Measurements from ENCODE around the gene SPRING1. TPM values are rescaled to one million over a fixed set of nuclear protein-coding genes. Genes with fewer than 3 reads are reported as not detected.

Gene SPRING1
- total and polyA plus RNA-seq, 2 of the 4 experiments (the other 2 are of a cell fraction), result 12.4 to 14.0 TPM

DNA sequence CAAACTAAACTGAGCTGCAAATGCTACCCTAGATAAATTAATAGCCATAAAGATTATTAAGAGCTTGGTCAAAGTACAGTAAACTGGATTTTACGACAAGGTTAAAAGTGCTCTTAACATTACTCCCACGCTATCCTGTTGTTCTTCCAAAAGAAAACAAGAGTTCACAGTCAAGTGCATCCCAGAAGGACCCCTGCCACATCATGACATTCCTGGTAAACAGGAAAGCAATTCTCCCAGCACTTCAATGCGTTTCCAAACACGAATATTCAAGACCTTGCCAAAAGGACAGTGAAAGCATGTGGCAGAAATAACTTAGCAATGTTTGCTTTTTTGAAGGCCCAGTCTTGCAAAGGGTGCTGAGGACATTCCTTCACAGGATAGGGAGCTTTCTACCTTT, 11.2 kb downstream of the SPRING1 start:
- ChIA-PET CTCF (interaction anchor here (1.3 to 1.4 kb wide), 3 partner anchors 9 to 19 kb away, joined by 3 to 4 read pairs (median 3); no protein-coding TSS in a partner anchor), POLR2A (ENCODE audit: unreplicated experiment) (no interaction called here)

More for the DNA sequence above, 11.2 kb downstream of the SPRING1 start:
- no peaks in the 10 kb centered on the region for H3K9me3 ChIP-seq (ENCODE audit: control insufficient read depth, insufficient read depth, low read length)
- peaks cover 2% of the 10 kb centered on the region; the same call in 1 of the 2 replicates for H3K36me3 ChIP-seq (ENCODE audit: control insufficient read depth, insufficient read depth, low read length)
- H4K8ac ChIP-seq (ENCODE audit: low read depth in 2 of 2, low read length in 2 of 2), result no peak overlapping the region
- no peak overlapping the region for H2BK20ac ChIP-seq (ENCODE audit: low read depth, low read length)
- H3K27ac ChIP-seq (ENCODE audit: insufficient read depth, low read length), result no peak overlapping the region
- peaks cover 17% of the 10 kb centered on the region; the same call in 1 of the 2 replicates for H4K20me1 ChIP-seq (ENCODE audit: insufficient read depth, low read length)
- no peak overlapping the region for H3K4me3 ChIP-seq (ENCODE audit: insufficient read depth, low read depth, low read length)
- TF ChIP-seq RCOR1 (IDR thresholded peaks at IDR 0.05; ENCODE audit: insufficient replicate concordance, low read length), result no peak
- no peak for TF ChIP-seq FOS (IDR thresholded peaks at IDR 0.05; ENCODE audit: low read depth, low read length)
- TF ChIP-seq RFX5 (IDR thresholded peaks at IDR 0.05; ENCODE audit: low read depth, low read length), result no peak
- no peak for TF ChIP-seq RAD21 (IDR thresholded peaks at IDR 0.05; ENCODE audit: low read length)
- no peak for TF ChIP-seq NFE2L2 (IDR thresholded peaks at IDR 0.05; ENCODE audit: low read depth, low read length)
- H2AK9ac ChIP-seq (replicated peaks; ENCODE audit: low read depth, low read length, poor library complexity), result no peak overlapping the region
- dilution Hi-C loops (cut with HindIII; ENCODE audit: low sequenced_read_pairs, unreplicated experiment) (no loop called here), intact Hi-C loops (cut with micrococcal nuclease) (no loop called here), in situ Hi-C loops (cut with MboI; ENCODE audit: low sequenced_read_pairs) (no loop called here)
- no peak overlapping the region for H3K23ac ChIP-seq (ENCODE audit: low read depth, low read length)
- no peak overlapping the region for H3K56ac ChIP-seq (ENCODE audit: extremely low read depth, insufficient read depth, low read length)
- no peaks in the 10 kb centered on the region for H3K27me3 ChIP-seq (ENCODE audit: control insufficient read depth, insufficient read depth, low read length)
- H2BK5ac ChIP-seq (ENCODE audit: low read depth, low read length, poor library complexity, severe bottlenecking), result no peak overlapping the region
- no peak overlapping the region for H2BK120ac ChIP-seq (ENCODE audit: low read depth, low read length)
- ATAC-seq (ENCODE audit: low read depth) (no peak), DNase-seq (no peak)
- H4K91ac ChIP-seq (ENCODE audit: insufficient read depth, low read depth, low read length), result no peak overlapping the region
- no peak overlapping the region for H3K18ac ChIP-seq (ENCODE audit: low read depth, low read length)
- H3K14ac ChIP-seq (replicated peaks; ENCODE audit: low read depth, low read length), result no peak overlapping the region
- no peak overlapping the region for H2BK15ac ChIP-seq (ENCODE audit: low read depth, low read length)
- WGBS, 2 experiments (ENCODE audit: extremely low coverage in 2 of 2, insufficient read length in 1 of 2), result no CpG with 5 or more reads among the region's 4 CpGs
- H2AK5ac ChIP-seq (ENCODE audit: low read depth, low read length), result no peak overlapping the region
- no peak overlapping the region for H4K5ac ChIP-seq (ENCODE audit: low read depth, low read length)
- BruUV-seq (replicated peaks), result no TSS peak
- no peak overlapping the region for H3K9ac ChIP-seq (ENCODE audit: low read depth, low read length)
- H3K4ac ChIP-seq (ENCODE audit: low read depth, low read length), result no peak overlapping the region
- H3K4me1 ChIP-seq (ENCODE audit: control insufficient read depth, insufficient read depth, low read length), result no peaks in the 10 kb centered on the region
- H3K4me2 ChIP-seq (ENCODE audit: low read depth, low read length), result no peak overlapping the region
- H2AFZ ChIP-seq (replicated peaks; ENCODE audit: low read length, poor library complexity), result no peak overlapping the region
- H3K79me1 ChIP-seq (ENCODE audit: low read depth in 1 of 2, low read length in 2 of 2), result peaks cover 36 to 41% of the 10 kb centered on the region in 2 experiments
- peaks cover 13% of the 10 kb centered on the region for H3K9me1 ChIP-seq (ENCODE audit: insufficient read depth, low read length)
